Breast epithelium (tissue), 4 donors: ENCODE data around the gene KDM5D. TPM values are rescaled to one million over a fixed set of nuclear protein-coding genes. Genes with fewer than 3 reads are reported as not detected.

Experiments
- DNase-seq, 2 donors: peaks; one replicate each; pipeline ENCODE4 v3.0.0-alpha.2; 2019; ENCODE audit warnings: low spot score in 2 of 2
- H3K27ac ChIP-seq, 2 donors: fragments of 200-600 bp; sonication (generic) in 1 of 2; one replicate each; pipeline ENCODE4 v1.5.1; 2016 to 2019; ENCODE audit warnings: mild to moderate bottlenecking in 1 of 2
- H3K27me3 ChIP-seq, 2 donors: fragments of 200-600 bp; sonication (generic) in 1 of 2; one replicate each; pipeline versions ENCODE4 v1.5.1 to v1.6.0; 2017 to 2019; ENCODE audit warnings: control low read depth in 1 of 2, mild to moderate bottlenecking in 1 of 2
- H3K36me3 ChIP-seq: fragments of 200-600 bp; one replicate; pipeline ENCODE4 v1.5.1; 2019
- H3K4me1 ChIP-seq, 2 donors: fragments of 200-600 bp; sonication (generic); one replicate each; pipeline ENCODE4 v1.5.1; 2016 to 2019; ENCODE audit warnings: control low read depth in 1 of 2
- H3K4me3 ChIP-seq, 3 donors: fragments of 200-600 bp; sonication (generic); 1 replicate in 2 of 3; 2 replicates in 1 of 3; pipeline ENCODE4 v1.5.1; 2016 to 2019; ENCODE audit warnings: mild to moderate bottlenecking in 3 of 3, moderate library complexity in 2 of 3
- H3K9me3 ChIP-seq, 2 donors: fragments of 200-600 bp; sonication (generic) in 1 of 2; one replicate each; pipeline ENCODE4 v1.5.1; 2016 to 2019; ENCODE audit warnings: control low read depth in 1 of 2
- CTCF ChIP-seq, 3 donors: fragments of 450-650 bp; IDR thresholded peaks; one replicate each; pipeline ENCODE4 v1.5.1; 2016 to 2017; ENCODE audit warnings: antibody characterized with exemption in 3 of 3, mild to moderate bottlenecking in 3 of 3, moderate library complexity in 3 of 3
- POLR2A ChIP-seq: fragments of 450-650 bp; IDR thresholded peaks from one replicate; pipeline ENCODE4 v1.6.1; 2016; ENCODE audit warnings: antibody characterized with exemption, mild to moderate bottlenecking, moderate library complexity
- POLR2AphosphoS5 ChIP-seq, 3 donors: sonication (generic); formaldehyde crosslinking; IDR thresholded peaks; one replicate each; pipeline ENCODE4 v1.6.1; 2017; ENCODE audit warnings: antibody characterized with exemption in 3 of 3
- intact Hi-C: fragments of 100-400 bp; cut with DNase I; formaldehyde crosslinking; loops from one replicate; pipeline ENCODE4 v1.15.1; 2023; ENCODE audit warnings: low total_unique reads
- total RNA-seq, 3 donors: library from RNA; depleted of rRNA; stranded (reverse); fragments of >200 nt; gene quantifications; one replicate each; pipeline ENCODE4 v1.1.0, GENCODE V29; 2016

KDM5D gene
- total RNA-seq, 3 donors from 2014 or later, result 55.0 TPM; not detected in 2

- Histone ChIP-seq H3K4me1 (no peaks in the 10 kb centered on the region), H3K36me3 (no peaks in the 10 kb centered on the region), H3K27ac (no peak overlapping the region), H3K9me3 (no peaks in the 10 kb centered on the region), H3K27me3 (no peaks in the 10 kb centered on the region), H3K4me3 (no peak overlapping the region)
- DNase-seq, result no peak
- TF ChIP-seq POLR2A, result no peak
- intact Hi-C loops, result no loop called here
Measured at GRCh38 chrY:19717950-19718349, 26.6 kb downstream of the KDM5D start.

- no peaks in the 10 kb centered on the region for H3K9me3 ChIP-seq
- H3K4me3 ChIP-seq, result no peak overlapping the region
- no peak for DNase-seq
- TF ChIP-seq POLR2AphosphoS5 (IDR thresholded peaks at IDR 0.05), result no peak
- no peak for TF ChIP-seq CTCF (IDR thresholded peaks at IDR 0.05)
- no peak for TF ChIP-seq POLR2A
- intact Hi-C loops, result no loop called here
- H3K27ac ChIP-seq, result no peak overlapping the region
- no peaks in the 10 kb centered on the region for H3K27me3 ChIP-seq
- no peaks in the 10 kb centered on the region for H3K36me3 ChIP-seq
- H3K4me1 ChIP-seq, result no peaks in the 10 kb centered on the region
Measured at GRCh38 chrY:19717146-19717545, 27.4 kb downstream of the KDM5D start.

- intact Hi-C loops, result no loop called here
- Histone ChIP-seq H3K27me3 (no peaks in the 10 kb centered on the region), H3K4me1 (no peaks in the 10 kb centered on the region), H3K27ac (no peak overlapping the region), H3K9me3 (no peaks in the 10 kb centered on the region), H3K36me3 (no peaks in the 10 kb centered on the region), H3K4me3 (no peak overlapping the region)
- DNase-seq, result no peak
- TF ChIP-seq POLR2A (no peak), POLR2AphosphoS5 (IDR thresholded peaks at IDR 0.05) (no peak), CTCF (IDR thresholded peaks at IDR 0.05) (no peak)
Measured at GRCh38 chrY:19715226-19715625, 29.3 kb downstream of the KDM5D start.

DNA sequence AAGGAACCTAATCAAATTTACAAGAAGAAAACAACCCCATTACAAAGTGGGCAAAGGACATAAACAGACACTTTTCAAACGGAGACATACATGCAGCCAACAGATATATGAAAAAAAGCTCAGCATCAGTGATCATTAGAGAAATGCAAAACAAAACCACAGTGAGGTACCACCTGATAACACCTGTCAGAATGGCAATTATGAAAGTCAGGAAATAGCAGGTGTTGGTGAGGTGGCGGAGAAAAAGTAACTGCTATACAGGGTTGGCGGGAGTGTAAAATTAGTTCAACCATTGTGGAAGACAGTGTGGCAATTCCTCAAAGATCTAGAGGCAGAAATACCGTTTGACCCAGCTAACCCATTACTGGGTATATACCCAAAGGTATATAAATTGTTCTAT, 31.1 kb downstream of the KDM5D start:
- Histone ChIP-seq H3K9me3 (no peaks in the 10 kb centered on the region), H3K27me3 (no peaks in the 10 kb centered on the region), H3K27ac (no peak overlapping the region), H3K4me1 (no peaks in the 10 kb centered on the region), H3K4me3 (no peak overlapping the region), H3K36me3 (no peaks in the 10 kb centered on the region)
- intact Hi-C loops, result no loop called here
- TF ChIP-seq POLR2AphosphoS5 (IDR thresholded peaks at IDR 0.05) (no peak), POLR2A (no peak), CTCF (IDR thresholded peaks at IDR 0.05) (no peak)
- no peak for DNase-seq

DNA sequence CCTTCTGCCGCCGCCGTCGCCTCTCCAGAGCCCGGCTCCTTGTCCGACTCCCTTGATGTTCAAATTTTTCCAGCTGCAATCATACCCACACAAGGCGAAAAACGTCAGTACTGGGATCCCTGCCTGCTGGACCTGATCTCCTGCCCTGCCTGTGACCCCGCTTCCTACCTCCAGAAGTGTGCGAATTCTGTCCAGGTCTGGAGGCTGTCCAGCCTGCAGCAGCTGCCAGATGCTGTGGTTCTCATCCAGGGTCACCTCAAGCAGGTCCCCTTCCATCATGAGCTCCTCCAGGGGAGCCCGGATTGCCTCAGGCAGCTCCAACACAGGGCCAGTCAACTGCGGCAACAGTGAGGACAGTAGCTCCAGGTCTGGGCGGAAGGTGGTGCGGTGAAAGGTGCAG, 38.3 kb downstream of the KDM5D start:
- Histone ChIP-seq H3K27me3 (no peaks in the 10 kb centered on the region), H3K36me3 (no peaks in the 10 kb centered on the region), H3K4me1 (no peaks in the 10 kb centered on the region), H3K9me3 (no peaks in the 10 kb centered on the region), H3K4me3 (no peak overlapping the region), H3K27ac (no peak overlapping the region)
- DNase-seq, result no peak
- intact Hi-C loops, result no loop called here
- no peak for TF ChIP-seq POLR2AphosphoS5 (IDR thresholded peaks at IDR 0.05)
- TF ChIP-seq POLR2A, result no peak
- TF ChIP-seq CTCF (IDR thresholded peaks at IDR 0.05), result no peak

DNA sequence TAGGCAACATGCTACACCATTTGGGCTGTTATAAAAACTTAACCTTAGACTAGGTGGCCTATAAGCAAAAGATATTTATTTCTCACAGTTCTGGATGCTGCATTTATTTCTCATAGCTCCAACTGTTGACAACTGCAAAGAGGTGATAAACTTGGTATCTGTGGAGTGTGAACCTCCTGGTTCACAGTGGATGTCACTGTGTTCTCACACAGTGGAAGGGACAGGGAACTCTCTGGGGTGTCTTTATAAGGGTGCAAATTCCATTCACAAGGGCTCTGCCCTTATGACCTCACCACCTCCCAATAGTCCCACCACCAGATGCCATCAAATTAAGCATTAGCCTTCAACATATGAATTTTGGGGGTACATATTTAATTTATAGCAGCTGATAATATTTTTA, 46.0 kb downstream of the KDM5D start:
- Histone ChIP-seq H3K27me3 (no peaks in the 10 kb centered on the region), H3K4me1 (no peaks in the 10 kb centered on the region), H3K36me3 (no peaks in the 10 kb centered on the region), H3K9me3 (no peaks in the 10 kb centered on the region), H3K27ac (no peak overlapping the region), H3K4me3 (no peak overlapping the region)
- TF ChIP-seq POLR2A (no peak), POLR2AphosphoS5 (IDR thresholded peaks at IDR 0.05) (no peak), CTCF (IDR thresholded peaks at IDR 0.05) (no peak)
- intact Hi-C loops, result no loop called here
- no peak for DNase-seq
